ENCODE results near the gene ZNF865. TPM values are rescaled to one million over a fixed set of nuclear protein-coding genes. Genes with fewer than 3 reads are reported as not detected.

Gene ZNF865
- total RNA-seq, 3 donors from 2014 or later (not counting 1 experiment from before 2014, with no cell fraction given), result 18.5 to 22.1 (median 20.9) TPM

DNA sequence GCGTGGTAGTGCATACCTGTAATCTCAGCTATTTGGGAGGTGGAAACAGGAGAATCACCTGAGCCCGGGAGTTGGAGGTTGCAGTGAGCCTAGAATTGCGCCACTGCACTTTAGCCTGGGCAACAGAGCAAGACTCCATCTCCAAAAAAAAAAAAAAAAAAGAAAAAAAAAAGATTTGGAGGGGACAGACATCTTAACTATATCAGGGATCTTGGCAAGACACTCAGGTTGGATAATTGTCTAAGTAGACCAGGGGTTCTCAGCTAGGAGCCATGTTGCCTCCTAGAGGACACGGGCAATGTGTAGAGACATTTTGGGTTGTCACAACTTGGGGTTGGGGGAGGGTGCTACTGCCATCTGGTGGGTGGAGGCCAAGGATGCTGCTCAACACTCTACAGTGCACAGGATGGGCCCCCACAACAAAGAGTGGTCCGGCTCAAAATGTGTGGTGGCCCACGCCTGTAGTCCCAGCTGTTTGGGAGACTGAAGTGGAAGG lies 33.5 kb downstream of the ZNF865 start:
- 77% methylated on average over 5 of the region's 6 CpGs for WGBS (ENCODE audit: insufficient coverage)
- no peak overlapping the region for H3K27ac ChIP-seq (ENCODE audit: low read length)
- H3K36me3 ChIP-seq (ENCODE audit: control insufficient read depth, insufficient read depth, low read length), result no peaks in the 10 kb centered on the region
- H3K9me3 ChIP-seq (ENCODE audit: control insufficient read depth, insufficient read depth, low read length), result no peaks in the 10 kb centered on the region
- TF ChIP-seq, protein P1, sequence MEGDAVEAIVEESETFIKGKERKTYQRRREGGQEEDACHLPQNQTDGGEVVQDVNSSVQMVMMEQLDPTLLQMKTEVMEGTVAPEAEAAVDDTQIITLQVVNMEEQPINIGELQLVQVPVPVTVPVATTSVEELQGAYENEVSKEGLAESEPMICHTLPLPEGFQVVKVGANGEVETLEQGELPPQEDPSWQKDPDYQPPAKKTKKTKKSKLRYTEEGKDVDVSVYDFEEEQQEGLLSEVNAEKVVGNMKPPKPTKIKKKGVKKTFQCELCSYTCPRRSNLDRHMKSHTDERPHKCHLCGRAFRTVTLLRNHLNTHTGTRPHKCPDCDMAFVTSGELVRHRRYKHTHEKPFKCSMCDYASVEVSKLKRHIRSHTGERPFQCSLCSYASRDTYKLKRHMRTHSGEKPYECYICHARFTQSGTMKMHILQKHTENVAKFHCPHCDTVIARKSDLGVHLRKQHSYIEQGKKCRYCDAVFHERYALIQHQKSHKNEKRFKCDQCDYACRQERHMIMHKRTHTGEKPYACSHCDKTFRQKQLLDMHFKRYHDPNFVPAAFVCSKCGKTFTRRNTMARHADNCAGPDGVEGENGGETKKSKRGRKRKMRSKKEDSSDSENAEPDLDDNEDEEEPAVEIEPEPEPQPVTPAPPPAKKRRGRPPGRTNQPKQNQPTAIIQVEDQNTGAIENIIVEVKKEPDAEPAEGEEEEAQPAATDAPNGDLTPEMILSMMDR (IDR thresholded peaks at IDR 0.05), result peak; percentile 42
- ATAC-seq (peak; percentile 16 to 45 (median 26)), DNase-seq (peak in 1 of 2 donors; percentile 81)
- H3K4me3 ChIP-seq (ENCODE audit: low read length), result no peak overlapping the region
- no peaks in the 10 kb centered on the region for H3K27me3 Mint-ChIP-seq (ENCODE audit: low read depth in 2 of 2)
- peak overlapping the region; percentile 55 for H3K4me3 Mint-ChIP-seq
- no peaks in the 10 kb centered on the region for H3K36me3 Mint-ChIP-seq
- peaks cover 61 to 72% of the 10 kb centered on the region in 2 donors for H3K4me1 Mint-ChIP-seq
- H3K27me3 ChIP-seq (ENCODE audit: control insufficient read depth, insufficient read depth, low read length), result no peaks in the 10 kb centered on the region
- H3K27ac Mint-ChIP-seq, result peak overlapping the region in 1 of 2 donors; percentile 53
- intact Hi-C loops (cut with micrococcal nuclease), result loop anchor here (10.0 kb wide), 1 partner anchor 166 kb away; no protein-coding TSS in a partner anchor
- H3K4me1 ChIP-seq (ENCODE audit: control insufficient read depth, insufficient read depth, low read length), result peaks cover 76% of the 10 kb centered on the region
- H3K9me3 Mint-ChIP-seq, result no peaks in the 10 kb centered on the region

DNA sequence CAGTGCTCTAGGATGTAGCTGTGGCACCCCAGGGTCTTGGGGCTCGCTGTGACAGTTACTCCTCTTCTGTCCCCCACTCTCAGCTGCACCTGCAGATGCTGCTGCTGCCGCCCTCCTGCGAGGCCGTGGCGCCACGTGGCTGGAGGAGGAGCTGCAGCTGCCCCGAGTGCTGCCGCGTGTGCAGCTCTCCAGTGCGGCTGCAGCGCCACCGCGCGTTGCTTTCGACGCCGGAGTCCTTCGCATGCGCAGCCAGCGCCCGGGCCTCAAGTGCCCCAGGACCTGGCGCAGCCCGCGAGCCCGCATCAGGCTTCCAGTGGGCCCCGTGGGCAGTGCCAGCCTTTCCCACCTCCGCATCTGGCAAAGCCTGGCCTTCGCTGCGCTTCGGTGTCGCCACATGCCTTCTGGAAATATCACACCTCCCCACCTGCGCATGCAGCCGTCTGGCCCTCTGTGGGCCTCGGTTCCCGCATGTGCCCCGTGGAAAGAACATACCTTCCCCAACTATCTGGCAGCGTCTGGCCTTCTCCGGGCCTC lies 34.7 kb downstream of the ZNF865 start:
- no peaks in the 10 kb centered on the region for H3K9me3 Mint-ChIP-seq
- ATAC-seq (peak; percentile 39 to 62 (median 58)), DNase-seq (peak; percentile 63 to 92)
- no peaks in the 10 kb centered on the region for H3K27me3 ChIP-seq (ENCODE audit: control insufficient read depth, insufficient read depth, low read length)
- peak overlapping the region; percentile 76 for H3K27ac ChIP-seq (ENCODE audit: low read length)
- H3K9me3 ChIP-seq (ENCODE audit: control insufficient read depth, insufficient read depth, low read length), result no peaks in the 10 kb centered on the region
- H3K27me3 Mint-ChIP-seq (ENCODE audit: low read depth in 2 of 2), result no peaks in the 10 kb centered on the region
- H3K4me1 Mint-ChIP-seq, result peaks cover 53 to 74% of the 10 kb centered on the region in 2 donors
- WGBS (ENCODE audit: insufficient coverage), result 35% methylated on average over 38 of the region's 38 CpGs
- H3K36me3 Mint-ChIP-seq, result no peaks in the 10 kb centered on the region
- intact Hi-C loops (cut with micrococcal nuclease), result loop anchor here (5.0 kb wide), 1 partner anchor 33 kb away; the partner anchor contains the start of gene ZNF865
- H3K27ac Mint-ChIP-seq, result peak overlapping the region; percentile 76 to 96
- H3K4me1 ChIP-seq (ENCODE audit: control insufficient read depth, insufficient read depth, low read length), result peaks cover 77% of the 10 kb centered on the region
- TF ChIP-seq, protein P1 (IDR thresholded peaks at IDR 0.05), result peak; percentile 57
- peaks cover 7% of the 10 kb centered on the region for H3K36me3 ChIP-seq (ENCODE audit: control insufficient read depth, insufficient read depth, low read length)
- H3K4me3 ChIP-seq (ENCODE audit: low read length), result peak overlapping the region; percentile 34
- H3K4me3 Mint-ChIP-seq, result peak overlapping the region; percentile 74

DNA sequence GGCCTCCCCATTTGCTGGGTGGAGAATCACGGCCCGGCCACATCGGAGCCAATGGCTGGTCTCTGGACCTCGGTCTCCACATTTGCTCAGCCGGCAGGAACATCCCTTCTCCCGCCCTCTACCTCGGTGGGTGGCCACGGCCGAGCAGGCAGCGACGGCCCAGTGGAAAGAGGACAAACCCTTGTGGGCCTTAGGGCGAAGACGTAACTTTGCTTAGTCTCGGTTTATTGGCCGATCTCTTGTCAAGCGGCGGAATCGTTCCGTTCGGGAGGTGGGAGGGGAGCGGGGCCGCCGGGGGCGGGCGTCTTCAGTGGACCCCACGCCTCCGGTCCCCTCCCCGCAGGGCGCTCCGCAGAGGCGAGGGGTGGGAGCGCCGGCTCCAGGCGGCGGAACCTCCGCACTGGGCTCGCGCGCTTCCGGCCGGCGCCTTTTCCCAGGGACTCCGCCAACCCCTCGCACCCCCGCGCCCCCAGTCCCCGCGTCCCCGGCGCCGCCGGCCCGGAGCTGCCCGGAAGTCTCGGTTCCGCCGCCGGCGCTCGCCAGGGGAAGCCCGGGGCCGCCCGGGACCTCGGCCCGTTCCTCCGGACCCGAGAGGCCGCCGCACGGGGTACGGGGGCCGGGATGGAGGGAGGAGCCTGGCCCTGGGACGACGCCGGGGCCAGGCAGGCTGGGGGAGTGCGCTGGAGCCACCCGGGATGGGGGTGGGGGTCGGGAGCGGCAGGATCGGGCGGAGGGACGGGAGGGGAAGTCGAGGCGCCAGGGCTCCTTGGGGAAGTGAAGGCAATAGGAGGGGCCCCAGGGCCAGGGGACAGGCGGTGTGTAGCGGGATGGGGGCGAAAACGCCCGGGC lies 35.4 kb downstream of the ZNF865 start, which contains the start of gene ZNF580:
ZNF580 (plus strand) TSS at position 426 of the 849 bp plus-strand sequence. CDS start 1,507 bp downstream, outside the sequence.
- H3K4me3 Mint-ChIP-seq, result peak within 1 kb of the TSS; percentile 88
- DNase-seq, result peak; percentile 59 to 76
- no peaks in the 10 kb centered on the region for H3K9me3 ChIP-seq (ENCODE audit: control insufficient read depth, insufficient read depth, low read length)
- no peaks in the 10 kb centered on the region for H3K27me3 Mint-ChIP-seq (ENCODE audit: low read depth in 2 of 2)
- peaks cover 70% of the 10 kb centered on the region for H3K4me1 ChIP-seq (ENCODE audit: control insufficient read depth, insufficient read depth, low read length)
- no peaks in the 10 kb centered on the region for H3K27me3 ChIP-seq (ENCODE audit: control insufficient read depth, insufficient read depth, low read length)
- no peaks in the 10 kb centered on the region for H3K36me3 Mint-ChIP-seq
- intact Hi-C loops (cut with micrococcal nuclease), result loop anchor here (5.0 kb wide), 1 partner anchor 34 kb away; the partner anchor contains the start of gene ZNF865
- peaks cover 13% of the 10 kb centered on the region for H3K36me3 ChIP-seq (ENCODE audit: control insufficient read depth, insufficient read depth, low read length)
- ATAC-seq, result peak; percentile 38 to 53 (median 43)
- TF ChIP-seq, protein P1 (IDR thresholded peaks at IDR 0.05), result no peak
- peak within 1 kb of the TSS; percentile 76 to 96 for H3K27ac Mint-ChIP-seq
- H3K4me3 ChIP-seq (ENCODE audit: low read length), result peak within 1 kb of the TSS; percentile 60
- peaks cover 47 to 67% of the 10 kb centered on the region in 2 donors for H3K4me1 Mint-ChIP-seq
- H3K27ac ChIP-seq (ENCODE audit: low read length), result peak within 1 kb of the TSS; percentile 76
- under 1% methylated on average over 89 of the region's 89 CpGs for WGBS (ENCODE audit: insufficient coverage)
- no peaks in the 10 kb centered on the region for H3K9me3 Mint-ChIP-seq

Data from natural killer cell (primary cell).